Activated T-cell treated with anti-CD3 and anti-CD28 coated beads, Interleukin-2, amount 50 U/mL, for 48 hours (primary cell): ENCODE results near the gene DDX11.
A peak's percentile ranks its signal among the peaks of the same experiment; 100 is the strongest.
"Not testable (repeated sequence)": the region's sequence is repeated elsewhere in the genome, so short reads cannot be mapped to it uniquely, and the experiment has no call there.

Source experiments
- DNase-seq, 2 experiments: peaks; one replicate each; pipeline ENCODE4 v3.0.0-alpha.2; 2020

The DDX11 gene

GRCh38 chr12:31070971-31071740 lies 2.5 kb upstream of the DDX11 start:
- not testable (repeated sequence) for DNase-seq

DNA sequence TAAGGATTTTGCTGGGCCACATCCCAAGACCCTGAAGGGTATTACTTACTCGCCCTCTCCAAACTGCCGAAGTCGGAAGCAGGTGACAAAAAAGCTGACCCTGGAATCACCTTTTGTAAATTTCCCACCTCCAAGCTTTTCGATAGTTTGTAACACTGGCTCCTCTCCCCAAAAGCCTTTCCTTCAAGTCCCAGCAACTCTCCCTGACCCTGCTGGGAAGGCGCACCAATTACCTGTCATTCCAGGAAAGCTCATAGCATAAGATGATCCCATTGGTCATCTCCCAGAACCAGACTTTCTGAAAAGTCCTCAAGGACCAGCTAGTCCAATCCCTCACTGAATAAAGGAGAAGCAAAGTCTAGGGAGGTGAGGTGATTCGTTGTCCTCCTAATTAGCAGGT lies 698 bp upstream of the DDX11 start:
- DNase-seq, result not testable (repeated sequence)

GRCh38 chr12:31074333-31074874 lies 744 bp downstream of the DDX11 start:
- not testable (repeated sequence) for DNase-seq

DNA sequence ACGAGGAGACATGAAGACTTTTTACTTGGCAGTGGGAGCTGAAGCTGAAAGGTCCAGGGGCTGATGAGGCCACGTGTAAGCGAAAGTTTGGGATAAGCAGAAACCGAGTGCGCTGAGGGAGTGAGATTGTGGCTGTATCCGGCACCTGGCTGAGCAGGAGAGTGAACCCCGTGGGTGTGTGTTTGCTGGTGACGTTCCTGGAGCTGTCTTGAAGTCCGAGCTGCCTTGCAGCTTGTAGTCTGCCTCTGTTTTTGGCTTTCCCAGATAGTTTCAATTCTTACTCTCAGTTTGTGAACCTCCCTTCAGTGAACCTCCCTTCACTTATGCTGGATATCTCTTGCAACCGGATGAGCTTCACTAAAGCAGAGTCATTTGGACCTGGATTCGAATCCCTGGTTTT lies 2.5 kb downstream of the DDX11 start:
- DNase-seq, result not testable (repeated sequence)

DNA sequence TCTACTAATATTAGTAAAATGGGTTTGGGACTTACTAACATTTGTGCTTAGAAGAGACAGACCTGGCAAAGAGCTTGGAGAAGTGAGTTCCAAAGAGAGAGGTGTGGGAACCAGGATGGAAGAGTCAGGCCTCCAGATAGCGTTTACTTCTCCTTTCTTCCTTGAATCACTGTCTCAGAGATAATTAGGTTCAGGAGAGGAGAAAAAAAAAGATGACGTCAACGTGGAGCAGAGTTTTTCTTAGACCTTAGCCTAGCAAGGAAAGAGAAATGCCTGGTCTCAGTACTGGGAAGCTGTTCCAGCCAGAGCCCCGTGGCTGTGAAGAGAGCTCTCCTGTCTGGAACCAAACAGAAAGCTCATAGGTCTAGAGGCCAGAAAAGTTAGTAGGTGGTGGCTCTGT lies 3.4 kb downstream of the DDX11 start:
- not testable (repeated sequence) for DNase-seq

DNA sequence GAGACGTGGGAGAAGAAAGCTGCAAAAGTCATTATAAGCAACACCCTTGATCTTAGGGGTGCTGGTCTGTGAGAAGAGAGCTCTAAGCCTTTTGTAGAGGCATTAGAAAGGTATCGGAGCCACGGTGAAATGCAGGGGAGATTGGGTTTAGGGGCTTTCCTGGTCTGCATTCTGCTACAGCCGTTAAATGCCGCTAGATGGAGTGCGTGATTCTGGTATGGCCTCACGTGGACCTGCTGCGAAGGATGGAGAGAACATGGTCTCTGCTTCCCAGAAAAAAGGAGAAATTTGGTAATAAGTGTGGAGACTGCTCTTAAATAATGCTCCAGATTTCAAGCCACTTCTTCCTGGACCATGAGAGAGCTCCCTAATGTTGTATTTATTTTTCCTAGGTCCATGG lies 4.3 kb downstream of the DDX11 start:
- DNase-seq, result not testable (repeated sequence)

GRCh38 chr12:31079421-31079820 lies 5.8 kb downstream of the DDX11 start:
- DNase-seq, result not testable (repeated sequence)

DNA sequence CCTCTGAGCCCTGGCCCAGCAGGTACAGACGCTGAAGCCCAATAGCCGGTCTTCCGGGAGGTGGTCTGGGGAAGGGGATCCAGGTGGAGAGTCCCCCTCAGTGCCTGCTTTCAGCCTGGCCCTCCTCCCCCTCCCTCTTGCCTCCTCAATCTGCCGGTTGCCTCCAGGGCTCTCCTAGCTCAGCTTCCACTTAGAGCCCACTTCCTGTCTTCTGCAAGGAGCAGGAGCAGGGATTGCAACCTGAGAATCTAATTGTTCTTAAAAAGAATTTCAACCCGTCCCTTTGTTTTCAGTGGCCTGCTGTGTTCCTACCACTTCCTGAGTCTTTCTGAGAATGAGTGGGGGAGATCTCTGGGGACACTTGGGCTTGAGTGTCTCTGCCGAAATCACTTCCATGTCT lies 6.6 kb downstream of the DDX11 start:
- not testable (repeated sequence) for DNase-seq

GRCh38 chr12:31081274-31081673 lies 7.6 kb downstream of the DDX11 start:
- DNase-seq, result not testable (repeated sequence)

DNA sequence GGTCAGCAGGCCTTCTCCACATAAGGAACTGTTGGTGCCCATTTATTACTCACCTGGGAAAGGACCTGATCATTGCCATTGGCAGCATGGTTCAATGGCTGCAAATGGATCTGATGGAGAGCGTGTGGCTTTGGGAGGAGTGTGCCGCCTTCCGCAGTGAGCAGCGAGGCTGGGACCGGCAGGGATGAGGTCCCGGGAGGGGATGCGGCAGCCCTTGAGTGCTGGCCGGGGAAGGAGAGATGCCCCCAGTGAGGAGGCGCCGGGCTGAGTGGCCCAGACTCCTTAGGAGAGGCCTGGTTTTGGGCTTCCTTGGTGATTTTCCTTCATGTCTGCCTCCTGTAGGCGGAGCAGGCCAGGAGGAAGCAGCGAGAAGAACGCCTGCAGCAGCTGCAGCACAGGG lies 10.6 kb downstream of the DDX11 start:
- DNase-seq, result not testable (repeated sequence)

GRCh38 chr12:31086032-31086431 lies 12.4 kb downstream of the DDX11 start:
- DNase-seq, result peak in 1 of 2 experiments; percentile 14

GRCh38 chr12:31087486-31087885 lies 13.8 kb downstream of the DDX11 start:
- peak in 1 of 2 experiments; percentile 4 for DNase-seq

GRCh38 chr12:31087956-31088355 lies 14.3 kb downstream of the DDX11 start:
- peak in 1 of 2 experiments; percentile 6 for DNase-seq

- peak in 1 of 2 experiments; percentile 17 for DNase-seq
Observed at GRCh38 chr12:31089072-31089471, 15.4 kb downstream of the DDX11 start.

DNA sequence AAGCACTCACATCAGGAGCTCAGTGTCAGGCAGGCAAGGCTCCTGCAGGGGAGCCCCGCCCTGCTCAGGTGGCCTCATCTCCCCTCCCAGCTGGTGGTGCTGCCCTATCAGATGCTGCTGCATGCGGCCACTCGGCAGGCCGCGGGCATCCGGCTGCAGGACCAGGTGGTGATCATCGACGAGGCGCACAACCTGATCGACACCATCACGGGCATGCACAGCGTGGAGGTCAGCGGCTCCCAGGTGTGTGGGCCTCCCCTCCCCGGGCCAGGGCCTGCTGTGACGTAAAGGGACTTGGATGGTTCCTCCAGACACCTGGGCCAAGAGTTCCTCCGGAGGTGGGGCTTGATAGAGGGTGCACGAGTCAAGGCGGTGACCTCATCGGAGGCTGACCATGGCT lies 18.0 kb downstream of the DDX11 start:
- peak in 1 of 2 experiments; percentile 15 for DNase-seq

GRCh38 chr12:31092718-31093117 lies 19.1 kb downstream of the DDX11 start:
- not testable (repeated sequence) for DNase-seq

DNA sequence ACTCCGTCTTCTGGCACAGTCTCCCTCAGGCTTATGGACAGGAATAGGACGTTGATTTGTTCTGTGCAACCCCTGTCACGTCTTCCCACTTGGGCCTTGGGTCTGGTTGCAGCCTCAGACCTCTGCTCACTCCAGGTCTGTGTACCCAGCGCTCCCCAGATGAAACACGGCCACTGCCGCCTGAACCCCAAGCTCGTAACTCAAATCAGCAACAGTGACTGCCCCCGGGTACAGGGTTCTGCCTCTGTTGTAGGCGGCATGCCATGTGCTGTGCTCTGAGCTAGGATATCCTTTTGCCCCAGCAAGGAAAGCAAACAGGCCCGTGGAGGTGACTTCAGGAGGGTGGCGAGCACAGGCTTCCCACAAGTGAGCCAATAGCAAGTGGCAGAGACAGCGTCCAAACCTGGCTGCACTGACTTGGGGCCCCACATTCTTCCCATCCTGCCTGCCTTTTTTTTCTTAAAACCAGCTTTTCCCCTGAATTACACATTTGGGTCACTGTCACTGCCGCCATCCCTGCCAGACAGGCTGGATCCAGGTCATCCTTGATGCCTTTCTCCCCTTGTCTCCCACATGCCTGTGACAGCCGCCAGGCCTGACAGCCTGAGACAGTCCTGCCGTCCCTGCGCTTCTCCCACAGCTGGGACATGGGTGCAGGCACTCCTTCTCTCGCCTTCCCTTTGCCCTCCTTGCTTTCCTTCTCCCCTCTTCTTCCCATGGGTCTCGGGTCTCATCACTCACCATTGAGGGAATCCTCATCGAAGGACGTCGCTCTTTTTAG lies 21.6 kb downstream of the DDX11 start:
- peak in 1 of 2 experiments; percentile 11 for DNase-seq

- DNase-seq, result peak; percentile 9 to 12
Observed at GRCh38 chr12:31096251-31097065, 22.8 kb downstream of the DDX11 start.

DNA sequence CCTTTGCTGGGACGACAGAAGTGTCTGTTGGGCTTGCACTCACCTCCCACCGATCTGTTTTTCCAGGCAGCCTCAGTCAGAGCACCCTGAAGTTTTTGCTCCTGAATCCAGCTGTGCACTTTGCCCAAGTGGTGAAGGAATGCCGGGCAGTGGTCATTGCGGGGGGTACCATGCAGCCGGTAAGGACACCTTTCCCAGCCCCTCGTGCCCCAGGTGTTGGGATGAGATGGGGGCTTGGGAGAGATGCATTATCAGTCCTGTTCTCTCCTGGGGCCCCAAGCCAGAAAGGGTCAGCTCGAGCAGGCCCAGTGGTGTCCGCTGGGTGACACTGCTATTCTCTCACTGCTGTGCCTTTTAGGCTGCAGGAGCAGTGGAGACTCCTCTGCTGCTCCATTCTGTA lies 24.2 kb downstream of the DDX11 start:
- DNase-seq, result peak; percentile 10 to 12

- DNase-seq, result not testable (repeated sequence)
Observed at GRCh38 chr12:31098363-31098762, 24.7 kb downstream of the DDX11 start.

GRCh38 chr12:31098771-31099170 lies 25.1 kb downstream of the DDX11 start:
- DNase-seq, result peak; percentile 2 to 7

DNA sequence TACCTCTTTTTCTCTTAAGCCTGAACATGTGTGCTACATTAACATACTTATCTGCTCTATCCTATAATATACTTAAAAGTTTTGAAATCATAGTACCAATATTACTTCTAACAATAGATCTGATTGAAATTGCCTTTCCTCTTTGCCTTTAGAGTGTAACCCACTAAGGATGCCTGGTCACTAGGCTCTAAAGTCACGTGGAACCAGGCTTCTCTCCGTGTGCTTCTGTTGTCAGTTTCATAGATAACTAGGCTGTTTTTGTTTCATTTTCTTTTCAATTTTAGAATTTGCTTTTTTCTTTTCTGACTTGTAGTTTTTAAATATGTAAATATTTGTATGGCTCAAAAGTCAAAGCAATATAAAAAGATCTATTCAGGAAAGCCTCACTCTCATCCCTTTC lies 25.8 kb downstream of the DDX11 start:
- not testable (repeated sequence) for DNase-seq
